Hepatocyte (in vitro differentiated cells): ENCODE data around the gene CCDC47.

ENCODE experiments used
- EZH2 ChIP-seq: fragments of 200-600 bp; sonication (generic); IDR thresholded peaks from 2 replicates; pipeline ENCODE4 v1.6.1; 2016; ENCODE audit warnings: antibody characterized with exemption, mild to moderate bottlenecking, borderline replicate concordance
- TF ChIP-seq, protein P1 (sequence below): fragments of 200-600 bp; sonication (generic); IDR thresholded peaks from 2 replicates; pipeline ENCODE4 v1.5.1; 2016; ENCODE audit warnings: antibody characterized with exemption, mild to moderate bottlenecking; ENCODE audit not compliant: poor library complexity

DNA sequence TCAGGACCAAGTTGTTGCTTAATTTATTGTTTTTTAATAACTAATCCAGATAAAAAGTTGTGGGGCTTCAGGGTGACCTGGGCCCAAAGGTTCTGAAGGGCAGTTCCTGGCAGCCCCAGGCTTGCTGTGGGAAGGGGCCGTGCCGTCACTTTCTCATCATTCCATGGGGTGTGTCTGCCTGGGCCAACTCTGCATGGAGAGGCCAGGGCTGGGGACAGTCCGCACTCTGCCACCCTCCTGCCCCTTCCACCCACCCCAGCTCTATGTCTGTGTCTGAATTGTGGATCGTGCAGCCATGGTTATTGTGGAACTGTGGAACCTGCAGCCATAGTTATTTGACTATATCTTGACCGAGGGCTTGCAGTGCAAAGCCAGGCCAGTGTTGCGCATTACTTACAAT, 77.5 kb downstream of the CCDC47 start:
- TF ChIP-seq, protein P1, sequence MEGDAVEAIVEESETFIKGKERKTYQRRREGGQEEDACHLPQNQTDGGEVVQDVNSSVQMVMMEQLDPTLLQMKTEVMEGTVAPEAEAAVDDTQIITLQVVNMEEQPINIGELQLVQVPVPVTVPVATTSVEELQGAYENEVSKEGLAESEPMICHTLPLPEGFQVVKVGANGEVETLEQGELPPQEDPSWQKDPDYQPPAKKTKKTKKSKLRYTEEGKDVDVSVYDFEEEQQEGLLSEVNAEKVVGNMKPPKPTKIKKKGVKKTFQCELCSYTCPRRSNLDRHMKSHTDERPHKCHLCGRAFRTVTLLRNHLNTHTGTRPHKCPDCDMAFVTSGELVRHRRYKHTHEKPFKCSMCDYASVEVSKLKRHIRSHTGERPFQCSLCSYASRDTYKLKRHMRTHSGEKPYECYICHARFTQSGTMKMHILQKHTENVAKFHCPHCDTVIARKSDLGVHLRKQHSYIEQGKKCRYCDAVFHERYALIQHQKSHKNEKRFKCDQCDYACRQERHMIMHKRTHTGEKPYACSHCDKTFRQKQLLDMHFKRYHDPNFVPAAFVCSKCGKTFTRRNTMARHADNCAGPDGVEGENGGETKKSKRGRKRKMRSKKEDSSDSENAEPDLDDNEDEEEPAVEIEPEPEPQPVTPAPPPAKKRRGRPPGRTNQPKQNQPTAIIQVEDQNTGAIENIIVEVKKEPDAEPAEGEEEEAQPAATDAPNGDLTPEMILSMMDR, result no peak
- no peak for TF ChIP-seq EZH2
